PC-9 (cell line): ENCODE data around the gene ANXA10. TPM values are rescaled to one million over a fixed set of nuclear protein-coding genes. Genes with fewer than 3 reads are reported as not detected.

ENCODE experiments used
- BruUV-seq: library from RNA; stranded (reverse); fragments of 400-500 nt; replicated peaks from 2 replicates; lab custom pipeline; 2021; lab: Mats Ljungman, UMichigan
- CTCF ChIA-PET: fragments of 300-600 bp; sonication (Branson Sonifier 250); formaldehyde crosslinking; loops from one replicate; lab custom pipeline; 2022; ENCODE audit warnings: antibody characterized with exemption; lab: Charles Lee
- POLR2A ChIA-PET: fragments of 300-600 bp; sonication (Branson Sonifier 250); formaldehyde crosslinking; loops from one replicate; lab custom pipeline; 2022; ENCODE audit warnings: antibody characterized with exemption; ENCODE audit not compliant: unreplicated experiment; lab: Charles Lee
- DNase-seq, 2 experiments: peaks; one replicate each; pipeline versions ENCODE4 v3.0.0 to v3.0.0-alpha.2; 2015 to 2022; ENCODE audit warnings: mixed read lengths in 1 of 2
- H2AFZ ChIP-seq: fragments of 200-600 bp; sonication (generic); 2 replicates; pipeline ENCODE4 v1.8.1; 2017; ENCODE audit warnings: antibody characterized with exemption
- H3F3A ChIP-seq: fragments of 200-600 bp; sonication (generic); 2 replicates; pipeline ENCODE4 v1.8.1; 2017; ENCODE audit warnings: antibody characterized with exemption, mild to moderate bottlenecking, low read depth; ENCODE audit not compliant: insufficient read depth
- H3K27ac ChIP-seq: fragments of 200-600 bp; sonication (generic); 2 replicates; pipeline ENCODE4 v1.6.1; 2016; ENCODE audit warnings: mixed run types
- H3K27me3 ChIP-seq: fragments of 200-600 bp; sonication (generic); 2 replicates; pipeline ENCODE4 v1.6.1; 2016; ENCODE audit warnings: low read depth, mixed run types; ENCODE audit not compliant: insufficient read depth
- H3K36me3 ChIP-seq: fragments of 200-600 bp; sonication (generic); 2 replicates; pipeline ENCODE4 v1.6.1; 2016; ENCODE audit warnings: low read depth, mixed run types
- H3K4me1 ChIP-seq: fragments of 200-600 bp; sonication (generic); replicated peaks from 2 replicates; pipeline ENCODE4 v1.6.1; 2016; ENCODE audit warnings: mixed run types; ENCODE audit not compliant: insufficient read depth
- H3K4me2 ChIP-seq: fragments of 200-600 bp; sonication (generic); 2 replicates; pipeline ENCODE4 v1.6.1; 2017; ENCODE audit warnings: mixed run types
- H3K4me3 ChIP-seq: fragments of 200-600 bp; sonication (generic); 2 replicates; pipeline ENCODE4 v1.6.1; 2016; ENCODE audit warnings: mixed run types
- H3K79me2 ChIP-seq: fragments of 200-600 bp; sonication (generic); 2 replicates; pipeline ENCODE4 v1.6.1; 2017; ENCODE audit warnings: low read depth, mixed run types
- H3K9me2 ChIP-seq: fragments of 200-600 bp; sonication (generic); 2 replicates; pipeline ENCODE4 v1.8.1; 2017; ENCODE audit warnings: mild to moderate bottlenecking; ENCODE audit not compliant: insufficient read depth
- H3K9me3 ChIP-seq: fragments of 200-600 bp; sonication (generic); 2 replicates; pipeline ENCODE4 v1.8.1; 2016; ENCODE audit warnings: low read depth; ENCODE audit not compliant: insufficient read depth
- H4K20me1 ChIP-seq: fragments of 200-600 bp; sonication (generic); 2 replicates; pipeline ENCODE4 v1.8.1; 2017; ENCODE audit not compliant: insufficient read depth
- EZH2 ChIP-seq: fragments of 200-600 bp; sonication (generic); IDR thresholded peaks from 2 replicates; pipeline ENCODE4 v1.8.0; 2017; ENCODE audit warnings: antibody characterized with exemption, low read depth
- intact Hi-C: fragments of 100-400 bp; cut with micrococcal nuclease; formaldehyde crosslinking; loops from one replicate; pipeline ENCODE4 v1.10.0; 2022; ENCODE audit not compliant: unreplicated experiment
- total RNA-seq: library from RNA; stranded (reverse); gene quantifications from 2 replicates; pipeline ENCODE4 v1.2.3, GENCODE V29; 2021
- TF ChIP-seq, protein P1 (sequence below): fragments of 200-600 bp; sonication (generic); conservative IDR thresholded peaks from 2 replicates; pipeline ENCODE4 v1.6.1; 2017; ENCODE audit warnings: mixed run types, antibody characterized with exemption, mild to moderate bottlenecking, moderate library complexity

ANXA10 gene
- total RNA-seq, 1 experiment from 2014 or later = 3.0 TPM

DNA sequence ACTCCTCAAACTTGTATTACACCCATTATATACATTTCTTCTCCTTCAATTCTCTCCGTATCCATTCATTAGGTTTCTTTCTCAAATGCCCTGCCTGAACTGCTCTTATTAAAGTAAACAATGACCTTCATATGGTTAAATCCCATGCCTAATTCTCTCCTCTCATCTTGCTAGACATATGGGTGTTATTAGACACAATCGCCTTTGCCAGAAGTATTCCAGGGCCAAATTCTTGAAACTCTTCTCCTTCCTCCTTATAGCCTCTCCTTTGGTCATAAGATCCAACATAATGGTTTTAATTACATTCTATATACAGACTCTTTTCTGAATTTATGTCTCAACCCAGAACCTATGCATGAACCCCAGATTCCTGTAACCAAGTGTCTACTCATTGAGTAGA lies 4.8 kb downstream of the ANXA10 start:
- no peak for DNase-seq
- Histone ChIP-seq H3F3A (peaks cover 21% of the 10 kb centered on the region), H4K20me1 (no peaks in the 10 kb centered on the region), H3K79me2 (no peaks in the 10 kb centered on the region), H3K4me1 (peaks cover 40% of the 10 kb centered on the region), H3K27me3 (no peaks in the 10 kb centered on the region), H3K27ac (no peak overlapping the region), H3K4me2 (no peak overlapping the region), H3K9me3 (peaks cover 2% of the 10 kb centered on the region; the same call in 1 of the 2 replicates), H3K4me3 (peak overlapping the region; percentile 8; the same call in 1 of the 2 replicates), H2AFZ (no peak overlapping the region), H3K36me3 (no peaks in the 10 kb centered on the region), H3K9me2 (no peaks in the 10 kb centered on the region)
- TF ChIP-seq EZH2 = no peak
- TF ChIP-seq, protein P1, sequence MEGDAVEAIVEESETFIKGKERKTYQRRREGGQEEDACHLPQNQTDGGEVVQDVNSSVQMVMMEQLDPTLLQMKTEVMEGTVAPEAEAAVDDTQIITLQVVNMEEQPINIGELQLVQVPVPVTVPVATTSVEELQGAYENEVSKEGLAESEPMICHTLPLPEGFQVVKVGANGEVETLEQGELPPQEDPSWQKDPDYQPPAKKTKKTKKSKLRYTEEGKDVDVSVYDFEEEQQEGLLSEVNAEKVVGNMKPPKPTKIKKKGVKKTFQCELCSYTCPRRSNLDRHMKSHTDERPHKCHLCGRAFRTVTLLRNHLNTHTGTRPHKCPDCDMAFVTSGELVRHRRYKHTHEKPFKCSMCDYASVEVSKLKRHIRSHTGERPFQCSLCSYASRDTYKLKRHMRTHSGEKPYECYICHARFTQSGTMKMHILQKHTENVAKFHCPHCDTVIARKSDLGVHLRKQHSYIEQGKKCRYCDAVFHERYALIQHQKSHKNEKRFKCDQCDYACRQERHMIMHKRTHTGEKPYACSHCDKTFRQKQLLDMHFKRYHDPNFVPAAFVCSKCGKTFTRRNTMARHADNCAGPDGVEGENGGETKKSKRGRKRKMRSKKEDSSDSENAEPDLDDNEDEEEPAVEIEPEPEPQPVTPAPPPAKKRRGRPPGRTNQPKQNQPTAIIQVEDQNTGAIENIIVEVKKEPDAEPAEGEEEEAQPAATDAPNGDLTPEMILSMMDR = no peak
- BruUV-seq = no TSS peak
- CTCF ChIA-PET = no interaction called here
- intact Hi-C loops = no loop called here
- POLR2A ChIA-PET = no interaction called here

DNA sequence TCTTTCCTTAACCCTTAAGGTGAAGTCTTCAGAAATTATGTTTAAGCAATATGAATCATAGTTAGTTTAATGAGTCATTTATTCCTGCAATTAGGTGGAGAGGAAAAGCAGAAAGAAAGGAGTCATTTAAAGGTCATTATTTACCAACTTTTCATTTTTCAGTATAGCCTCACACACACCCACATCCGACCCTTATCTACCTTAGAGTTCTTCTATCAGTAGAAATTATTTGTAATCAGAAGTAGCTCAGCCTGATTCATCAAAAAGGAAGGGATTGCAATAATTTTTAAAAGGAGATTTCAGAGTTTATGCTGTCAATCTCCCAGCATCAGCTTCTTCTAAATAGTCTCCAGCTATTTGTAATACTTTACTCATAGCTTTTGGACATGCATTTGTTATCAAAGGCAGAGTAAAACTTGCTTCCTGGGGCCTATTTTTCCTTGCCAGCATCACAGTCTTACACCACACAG lies 5.9 kb downstream of the ANXA10 start:
- BruUV-seq = no TSS peak
- DNase-seq = peak in 1 of 2 experiments; percentile 77
- ChIA-PET POLR2A (interaction anchor here (0.7 kb wide), 1 partner anchor 42 kb away, joined by 4 read pairs; no protein-coding TSS in a partner anchor), CTCF (interaction anchor here (0.6 kb wide), 1 partner anchor 55 kb away, joined by 4 read pairs; no protein-coding TSS in a partner anchor)
- no peak overlapping the region for H3K4me3 ChIP-seq
- no peak for TF ChIP-seq EZH2
- TF ChIP-seq, protein P1 = no peak
- H3K27ac ChIP-seq = peak overlapping the region; percentile 65
- no peaks in the 10 kb centered on the region for H3K9me2 ChIP-seq
- no peaks in the 10 kb centered on the region for H3K27me3 ChIP-seq
- no peak overlapping the region for H2AFZ ChIP-seq
- H3K79me2 ChIP-seq = no peaks in the 10 kb centered on the region
- peaks cover 21% of the 10 kb centered on the region for H3F3A ChIP-seq
- intact Hi-C loops = no loop called here
- H3K4me2 ChIP-seq = peak overlapping the region; percentile 18; the same call in 1 of the 2 replicates
- no peaks in the 10 kb centered on the region for H3K36me3 ChIP-seq
- peaks cover 40% of the 10 kb centered on the region for H3K4me1 ChIP-seq
- peaks cover 2% of the 10 kb centered on the region; the same call in 1 of the 2 replicates for H3K9me3 ChIP-seq
- no peaks in the 10 kb centered on the region for H4K20me1 ChIP-seq

DNA sequence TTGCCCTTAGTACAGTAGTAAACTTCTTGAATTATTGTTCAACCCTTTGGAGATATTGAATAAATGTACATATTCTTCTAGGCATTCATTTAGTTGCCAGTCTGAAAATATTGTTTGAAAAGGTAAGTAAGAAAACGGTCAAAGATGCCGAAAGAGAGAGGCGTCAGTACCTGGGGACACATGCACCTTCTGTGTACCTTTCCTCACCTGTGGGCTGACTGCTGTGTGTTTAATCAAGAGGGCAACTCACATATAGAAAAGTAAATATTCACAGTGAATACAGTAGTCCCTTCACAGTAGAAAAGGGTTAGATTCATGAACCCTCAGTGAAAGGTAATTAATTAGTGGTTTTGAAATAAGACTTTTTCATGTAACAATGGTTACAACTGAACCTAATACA lies 6.9 kb downstream of the ANXA10 start:
- Histone ChIP-seq H3F3A (peaks cover 21% of the 10 kb centered on the region), H3K4me3 (no peak overlapping the region), H3K36me3 (no peaks in the 10 kb centered on the region), H3K9me3 (peaks cover 2% of the 10 kb centered on the region; the same call in 1 of the 2 replicates), H3K4me1 (peaks cover 40% of the 10 kb centered on the region), H3K9me2 (no peaks in the 10 kb centered on the region), H2AFZ (no peak overlapping the region), H4K20me1 (no peaks in the 10 kb centered on the region), H3K79me2 (no peaks in the 10 kb centered on the region), H3K27me3 (no peaks in the 10 kb centered on the region), H3K27ac (peak overlapping the region; percentile 65), H3K4me2 (0 out of 2 replicates have a peak overlapping the region, but pooled peaks have one; percentile 18)
- CTCF ChIA-PET = no interaction called here
- no TSS peak for BruUV-seq
- intact Hi-C loops = no loop called here
- POLR2A ChIA-PET = no interaction called here
- TF ChIP-seq, protein P1 = no peak
- no peak for TF ChIP-seq EZH2
- no peak for DNase-seq
